Hepatic stellate cell (primary cell): Measurements from ENCODE around the gene KCNMB3.
"Not testable (repeated sequence)": the region's sequence is repeated elsewhere in the genome, so short reads cannot be mapped to it uniquely, and the experiment has no call there.

Experiments used
- DNase-seq: peaks from one replicate; pipeline ENCODE4 v3.0.0; 2011; ENCODE audit warnings: low spot score

Gene KCNMB3

GRCh38 chr3:179250803-179251476 lies at the start of gene KCNMB3:
Gene KCNMB3 (minus strand): TSS chr3:179251114. CDS start chr3:179250990, 124 bp downstream.
- DNase-seq = no peak

- no peak for DNase-seq
Measured at GRCh38 chr3:179299999-179300613, 49.2 kb upstream of the KCNMB3 start.

- DNase-seq = no peak
Measured at GRCh38 chr3:179299316-179299715, 48.4 kb upstream of the KCNMB3 start.

GRCh38 chr3:179297971-179298725 lies 47.2 kb upstream of the KCNMB3 start:
- DNase-seq = no peak

GRCh38 chr3:179292450-179292849 lies 41.5 kb upstream of the KCNMB3 start:
- no peak for DNase-seq

- no peak for DNase-seq
Measured at GRCh38 chr3:179289295-179289694, 38.4 kb upstream of the KCNMB3 start.

GRCh38 chr3:179288845-179289244 lies 37.9 kb upstream of the KCNMB3 start:
- DNase-seq = no peak

- DNase-seq = no peak
Measured at GRCh38 chr3:179286331-179286730, 35.4 kb upstream of the KCNMB3 start.

- no peak for DNase-seq
Measured at GRCh38 chr3:179281825-179282224, 30.9 kb upstream of the KCNMB3 start.

GRCh38 chr3:179279837-179280236 lies 28.9 kb upstream of the KCNMB3 start:
- no peak for DNase-seq

GRCh38 chr3:179278932-179279693 lies 28.2 kb upstream of the KCNMB3 start:
- DNase-seq = no peak

GRCh38 chr3:179278151-179278550 lies 27.2 kb upstream of the KCNMB3 start:
- DNase-seq = no peak

- no peak for DNase-seq
Measured at GRCh38 chr3:179276743-179277142, 25.8 kb upstream of the KCNMB3 start.

- DNase-seq = no peak
Measured at GRCh38 chr3:179276001-179276400, 25.1 kb upstream of the KCNMB3 start.

- not testable (repeated sequence) for DNase-seq
Measured at GRCh38 chr3:179274434-179274833, 23.5 kb upstream of the KCNMB3 start.

GRCh38 chr3:179272385-179272784 lies 21.5 kb upstream of the KCNMB3 start:
- no peak for DNase-seq

- DNase-seq = no peak
Measured at GRCh38 chr3:179269152-179269707, 18.3 kb upstream of the KCNMB3 start.

GRCh38 chr3:179268400-179269051 lies 17.6 kb upstream of the KCNMB3 start:
- no peak for DNase-seq

- no peak for DNase-seq
Measured at GRCh38 chr3:179266701-179267211, 15.8 kb upstream of the KCNMB3 start.

GRCh38 chr3:179265875-179266274 lies 15.0 kb upstream of the KCNMB3 start:
- no peak for DNase-seq

- no peak for DNase-seq
Measured at GRCh38 chr3:179265092-179265491, 14.2 kb upstream of the KCNMB3 start.
